Measurements from ENCODE around the gene SYDE2. TPM values are rescaled to one million over a fixed set of nuclear protein-coding genes. Genes with fewer than 3 reads are reported as not detected.
"Not testable (repeated sequence)": the region's sequence is repeated elsewhere in the genome, so short reads cannot be mapped to it uniquely, and the experiment has no call there.

Gene SYDE2
- polyA plus RNA-seq, 1 of the 3 experiments (the other 2 are of a cell fraction) = not detected

DNA sequence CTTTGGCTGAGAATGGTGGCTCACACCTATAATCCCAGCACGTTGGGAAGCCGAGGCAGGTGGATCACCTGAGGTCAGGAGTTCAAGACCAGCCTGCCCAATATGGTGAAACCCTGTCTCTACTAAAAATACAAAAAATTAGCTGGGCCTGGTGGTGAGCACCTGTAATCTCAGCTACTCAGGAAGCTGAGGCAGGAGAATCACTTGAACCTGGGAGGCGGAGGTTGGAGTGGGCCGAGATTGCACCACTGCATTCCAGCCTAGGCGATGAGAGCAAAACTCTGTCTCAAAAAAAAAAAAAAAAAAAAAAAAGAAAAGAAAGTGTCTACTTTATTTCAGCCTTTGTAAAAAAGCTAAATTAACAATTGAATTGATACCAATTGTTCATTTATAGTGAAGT, 62.4 kb downstream of the SYDE2 start:
- H3K9me3 ChIP-seq; H3K27me3 ChIP-seq (ENCODE audit: insufficient read depth); H2AFZ ChIP-seq (ENCODE audit: low read depth); DNase-seq; POLR2A ChIA-PET; H3K9me2 ChIP-seq; H3K4me2 ChIP-seq; H3K4me1 ChIP-seq (ENCODE audit: control insufficient read depth in 1 of 2, insufficient read depth in 2 of 2, low read depth in 1 of 2, low read length in 1 of 2); H3K27ac ChIP-seq (ENCODE audit: low read depth in 2 of 2, low read length in 1 of 2); H3K9ac ChIP-seq; H3K4me3 ChIP-seq (ENCODE audit: low read depth in 2 of 2, low read length in 1 of 2); H4K20me1 ChIP-seq (ENCODE audit: insufficient read depth); H3F3A ChIP-seq (replicated peaks; ENCODE audit: insufficient read depth); H3K79me2 ChIP-seq (ENCODE audit: insufficient read depth); H3K36me3 ChIP-seq (replicated peaks in 1 of 2; ENCODE audit: control insufficient read depth in 1 of 2, insufficient read depth in 2 of 2, low read length in 1 of 2): not testable (repeated sequence)
- CTCF ChIA-PET = interaction anchor here (0.6 to 1.5 kb wide), 2 partner anchors 27 to 44 kb away, joined by 3 to 4 read pairs; no protein-coding TSS in a partner anchor
- WGBS (ENCODE audit: low lambda C conversion rate) = 31% methylated on average over 5 of the region's 5 CpGs

DNA sequence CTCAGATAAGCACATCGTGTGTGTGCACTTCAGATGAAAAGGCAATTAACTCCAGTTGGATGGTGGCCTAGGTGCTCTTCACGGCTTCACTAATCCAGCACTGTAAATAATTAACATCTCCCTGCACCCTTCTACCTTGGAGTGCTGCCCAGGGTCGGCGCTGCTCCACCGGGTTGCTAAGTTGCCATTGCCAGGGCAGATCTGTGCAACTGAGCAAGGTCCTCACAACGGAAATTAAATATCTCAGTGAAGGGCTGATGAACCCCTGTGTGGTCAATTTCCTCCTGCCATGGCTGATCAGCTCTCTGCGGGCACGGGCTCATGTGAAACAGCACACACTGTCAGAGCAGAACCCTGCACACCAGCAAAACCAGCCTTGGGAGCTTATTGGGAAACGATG, 63.2 kb downstream of the SYDE2 start:
- 3% methylated on average over 9 of the region's 9 CpGs for WGBS (ENCODE audit: low lambda C conversion rate)
- H3K9ac ChIP-seq = no peak overlapping the region
- H2AFZ ChIP-seq (ENCODE audit: low read depth) = no peak overlapping the region
- no peak for DNase-seq
- H3K4me1 ChIP-seq (ENCODE audit: control insufficient read depth in 1 of 2, insufficient read depth in 2 of 2, low read depth in 1 of 2, low read length in 1 of 2) = no peaks in the 10 kb centered on the region; a peak in 1 of 4 replicates
- H3K9me3 ChIP-seq = no peaks in the 10 kb centered on the region
- no peak overlapping the region for H3K4me3 ChIP-seq (ENCODE audit: low read depth in 2 of 2, low read length in 1 of 2)
- H3K9me2 ChIP-seq = no peaks in the 10 kb centered on the region
- TF ChIP-seq RCOR1 (IDR thresholded peaks at IDR 0.05; ENCODE audit: low read length) = no peak
- TF ChIP-seq FOXM1 (IDR thresholded peaks at IDR 0.05; ENCODE audit: low read depth) = no peak
- TF ChIP-seq TCF12 (IDR thresholded peaks at IDR 0.05) = no peak
- H3K4me2 ChIP-seq = no peak overlapping the region
- H3K27me3 ChIP-seq (ENCODE audit: insufficient read depth) = peaks cover 4% of the 10 kb centered on the region; the same call in 1 of the 2 replicates
- CTCF ChIA-PET = interaction anchor here (1.3 to 1.5 kb wide), 2 partner anchors 44 to 193 kb away, joined by 3 to 5 read pairs; no protein-coding TSS in a partner anchor
- no peaks in the 10 kb centered on the region for H3K79me2 ChIP-seq (ENCODE audit: insufficient read depth)
- no peak overlapping the region for H3K27ac ChIP-seq (ENCODE audit: low read depth in 2 of 2, low read length in 1 of 2)
- H4K20me1 ChIP-seq (ENCODE audit: insufficient read depth) = no peaks in the 10 kb centered on the region
- POLR2A ChIA-PET = no interaction called here
- no peaks in the 10 kb centered on the region for H3K36me3 ChIP-seq (replicated peaks in 1 of 2; ENCODE audit: control insufficient read depth in 1 of 2, insufficient read depth in 2 of 2, low read length in 1 of 2)
- H3F3A ChIP-seq (replicated peaks; ENCODE audit: insufficient read depth) = no peaks in the 10 kb centered on the region

DNA sequence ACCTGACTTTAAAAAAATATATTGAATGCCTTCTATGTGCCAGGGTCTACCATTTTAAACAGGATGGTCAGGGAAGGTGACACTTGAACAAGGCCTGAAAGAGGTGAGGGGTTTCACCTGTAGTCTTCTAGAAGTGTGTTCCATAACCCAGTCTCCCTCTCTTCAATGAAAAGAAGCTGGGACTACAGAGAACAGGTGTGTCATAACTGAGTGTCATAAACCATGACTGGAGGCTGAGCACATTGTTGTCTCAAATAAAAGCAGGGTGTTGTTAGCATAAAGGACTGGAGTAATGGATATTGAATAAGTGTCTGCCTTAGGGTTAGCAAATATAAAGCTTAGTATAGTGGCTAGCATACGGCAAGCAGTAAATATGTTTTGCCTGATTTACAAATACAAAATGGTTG, 65.4 kb downstream of the SYDE2 start:
- H3K79me2 ChIP-seq (ENCODE audit: insufficient read depth) = no peaks in the 10 kb centered on the region
- H4K20me1 ChIP-seq (ENCODE audit: insufficient read depth) = no peaks in the 10 kb centered on the region
- H3K27ac ChIP-seq (ENCODE audit: low read depth in 2 of 2, low read length in 1 of 2) = no peak overlapping the region
- 26% methylated on average over 1 of the region's 1 CpG for WGBS (ENCODE audit: low lambda C conversion rate)
- H3F3A ChIP-seq (replicated peaks; ENCODE audit: insufficient read depth) = no peaks in the 10 kb centered on the region
- H3K4me3 ChIP-seq (ENCODE audit: low read depth in 2 of 2, low read length in 1 of 2) = no peak overlapping the region
- POLR2A ChIA-PET = no interaction called here
- H3K9me3 ChIP-seq = no peaks in the 10 kb centered on the region
- H3K9ac ChIP-seq = no peak overlapping the region
- no peak for DNase-seq
- H2AFZ ChIP-seq (ENCODE audit: low read depth) = no peak overlapping the region
- H3K36me3 ChIP-seq (replicated peaks in 1 of 2; ENCODE audit: control insufficient read depth in 1 of 2, insufficient read depth in 2 of 2, low read length in 1 of 2) = no peaks in the 10 kb centered on the region
- no peak overlapping the region for H3K4me2 ChIP-seq
- peaks cover 4% of the 10 kb centered on the region; the same call in 1 of the 2 replicates for H3K27me3 ChIP-seq (ENCODE audit: insufficient read depth)
- H3K4me1 ChIP-seq (ENCODE audit: control insufficient read depth in 1 of 2, insufficient read depth in 2 of 2, low read depth in 1 of 2, low read length in 1 of 2) = no peaks in the 10 kb centered on the region; a peak in 1 of 4 replicates
- CTCF ChIA-PET = no interaction called here
- H3K9me2 ChIP-seq = no peaks in the 10 kb centered on the region
- TF ChIP-seq RAD21 (IDR thresholded peaks at IDR 0.05; ENCODE audit: low read length) (no peak), EZH2phosphoT487 (IDR thresholded peaks at IDR 0.05; ENCODE audit: borderline replicate concordance, low read depth) (no peak), RFX5 (IDR thresholded peaks at IDR 0.05; ENCODE audit: low read length) (no peak), TAF1 (IDR thresholded peaks at IDR 0.05; ENCODE audit: borderline replicate concordance, low read depth, low read length) (no peak), GABPA (IDR thresholded peaks at IDR 0.05; ENCODE audit: low read depth) (no peak), POLR2AphosphoS5 (IDR thresholded peaks at IDR 0.05; ENCODE audit: low read depth, low read length) (no peak), SMC3 (IDR thresholded peaks at IDR 0.05; ENCODE audit: low read depth, low read length) (no peak), MAX (IDR thresholded peaks at IDR 0.05; ENCODE audit: low read depth) (no peak), GATA2 (CRISPR knock-in tag; IDR thresholded peaks at IDR 0.05) (no peak), FOXJ3 (CRISPR knock-in tag; IDR thresholded peaks at IDR 0.05) (no peak), FOXM1 (IDR thresholded peaks at IDR 0.05; ENCODE audit: low read depth) (no peak), TEAD4 (IDR thresholded peaks at IDR 0.05; ENCODE audit: borderline replicate concordance, insufficient read depth) (no peak)
- TF ChIP-seq, protein P1, sequence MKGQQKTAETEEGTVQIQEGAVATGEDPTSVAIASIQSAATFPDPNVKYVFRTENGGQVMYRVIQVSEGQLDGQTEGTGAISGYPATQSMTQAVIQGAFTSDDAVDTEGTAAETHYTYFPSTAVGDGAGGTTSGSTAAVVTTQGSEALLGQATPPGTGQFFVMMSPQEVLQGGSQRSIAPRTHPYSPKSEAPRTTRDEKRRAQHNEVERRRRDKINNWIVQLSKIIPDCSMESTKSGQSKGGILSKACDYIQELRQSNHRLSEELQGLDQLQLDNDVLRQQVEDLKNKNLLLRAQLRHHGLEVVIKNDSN (IDR thresholded peaks at IDR 0.05; ENCODE audit: borderline replicate concordance, low read depth) = no peak
- TF ChIP-seq, protein P2, sequence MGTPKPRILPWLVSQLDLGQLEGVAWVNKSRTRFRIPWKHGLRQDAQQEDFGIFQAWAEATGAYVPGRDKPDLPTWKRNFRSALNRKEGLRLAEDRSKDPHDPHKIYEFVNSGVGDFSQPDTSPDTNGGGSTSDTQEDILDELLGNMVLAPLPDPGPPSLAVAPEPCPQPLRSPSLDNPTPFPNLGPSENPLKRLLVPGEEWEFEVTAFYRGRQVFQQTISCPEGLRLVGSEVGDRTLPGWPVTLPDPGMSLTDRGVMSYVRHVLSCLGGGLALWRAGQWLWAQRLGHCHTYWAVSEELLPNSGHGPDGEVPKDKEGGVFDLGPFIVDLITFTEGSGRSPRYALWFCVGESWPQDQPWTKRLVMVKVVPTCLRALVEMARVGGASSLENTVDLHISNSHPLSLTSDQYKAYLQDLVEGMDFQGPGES (IDR thresholded peaks at IDR 0.05; ENCODE audit: low read depth, low read length) = no peak
- TF ChIP-seq, protein P3, sequence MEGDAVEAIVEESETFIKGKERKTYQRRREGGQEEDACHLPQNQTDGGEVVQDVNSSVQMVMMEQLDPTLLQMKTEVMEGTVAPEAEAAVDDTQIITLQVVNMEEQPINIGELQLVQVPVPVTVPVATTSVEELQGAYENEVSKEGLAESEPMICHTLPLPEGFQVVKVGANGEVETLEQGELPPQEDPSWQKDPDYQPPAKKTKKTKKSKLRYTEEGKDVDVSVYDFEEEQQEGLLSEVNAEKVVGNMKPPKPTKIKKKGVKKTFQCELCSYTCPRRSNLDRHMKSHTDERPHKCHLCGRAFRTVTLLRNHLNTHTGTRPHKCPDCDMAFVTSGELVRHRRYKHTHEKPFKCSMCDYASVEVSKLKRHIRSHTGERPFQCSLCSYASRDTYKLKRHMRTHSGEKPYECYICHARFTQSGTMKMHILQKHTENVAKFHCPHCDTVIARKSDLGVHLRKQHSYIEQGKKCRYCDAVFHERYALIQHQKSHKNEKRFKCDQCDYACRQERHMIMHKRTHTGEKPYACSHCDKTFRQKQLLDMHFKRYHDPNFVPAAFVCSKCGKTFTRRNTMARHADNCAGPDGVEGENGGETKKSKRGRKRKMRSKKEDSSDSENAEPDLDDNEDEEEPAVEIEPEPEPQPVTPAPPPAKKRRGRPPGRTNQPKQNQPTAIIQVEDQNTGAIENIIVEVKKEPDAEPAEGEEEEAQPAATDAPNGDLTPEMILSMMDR (IDR thresholded peaks at IDR 0.05) = no peak
- TF ChIP-seq, protein P4, sequence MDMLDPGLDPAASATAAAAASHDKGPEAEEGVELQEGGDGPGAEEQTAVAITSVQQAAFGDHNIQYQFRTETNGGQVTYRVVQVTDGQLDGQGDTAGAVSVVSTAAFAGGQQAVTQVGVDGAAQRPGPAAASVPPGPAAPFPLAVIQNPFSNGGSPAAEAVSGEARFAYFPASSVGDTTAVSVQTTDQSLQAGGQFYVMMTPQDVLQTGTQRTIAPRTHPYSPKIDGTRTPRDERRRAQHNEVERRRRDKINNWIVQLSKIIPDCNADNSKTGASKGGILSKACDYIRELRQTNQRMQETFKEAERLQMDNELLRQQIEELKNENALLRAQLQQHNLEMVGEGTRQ (IDR thresholded peaks at IDR 0.05; ENCODE audit: borderline replicate concordance, low read depth, low read length) = no peak
